ENCODE measurements around the gene CTNNA2. TPM values are rescaled to one million over a fixed set of nuclear protein-coding genes. Genes with fewer than 3 reads are reported as not detected.

The CTNNA2 gene
- total and polyA plus RNA-seq, 2 of the 8 experiments (the other 6 are each of a cell fraction or from before 2014, with no cell fraction given) = 3.9 to 9.0 TPM

GRCh38 chr2:79593237-79593867 lies 80.5 kb downstream of the CTNNA2 start:
- no peak overlapping the region for H2BK20ac ChIP-seq (ENCODE audit: low read length)
- no peak overlapping the region for H4K8ac ChIP-seq (ENCODE audit: extremely low read depth, insufficient read depth, low read length)
- peaks cover 0 to 10% (median 3%) of the 10 kb centered on the region in 4 experiments; a peak in 3 of 7 replicates for H3K4me1 ChIP-seq (replicated peaks in 1 of 4; ENCODE audit: control insufficient read depth in 3 of 4, insufficient read depth in 4 of 4, low read length in 3 of 4)
- H3K9me3 ChIP-seq (ENCODE audit: insufficient read depth in 2 of 2, low read depth in 1 of 2, low read length in 1 of 2) = peaks cover 0 to 5% of the 10 kb centered on the region in 2 experiments; a peak in 2 of 4 replicates
- no peaks in the 10 kb centered on the region for H3K36me3 ChIP-seq (ENCODE audit: control insufficient read depth in 2 of 4, insufficient read depth in 4 of 4, low read length in 3 of 4)
- H3K79me1 ChIP-seq (ENCODE audit: low read depth, low read length) = no peaks in the 10 kb centered on the region
- H2AFZ ChIP-seq (ENCODE audit: low read length) = no peak overlapping the region
- H2AK5ac ChIP-seq (ENCODE audit: low read depth, low read length) = no peak overlapping the region
- no peak overlapping the region for H3K4ac ChIP-seq (replicated peaks; ENCODE audit: insufficient read length, low read depth, low read length)
- no peak overlapping the region for H2BK120ac ChIP-seq (replicated peaks; ENCODE audit: low read depth, low read length)
- TF ChIP-seq MAFK (IDR thresholded peaks at IDR 0.05; ENCODE audit: low read depth, low read length) (peak; percentile 100), BACH1 (IDR thresholded peaks at IDR 0.05; ENCODE audit: low read length) (peak; percentile 63; the same call in 1 of the 2 replicates), CEBPB (IDR thresholded peaks at IDR 0.05; ENCODE audit: low read depth, low read length) (no peak), TAF7 (optimal IDR thresholded peaks at IDR 0.05; ENCODE audit: borderline replicate concordance, low read depth, low read length) (no peak), TBP (IDR thresholded peaks at IDR 0.05; ENCODE audit: low read depth, low read length) (no peak)
- TF ChIP-seq, protein P1, sequence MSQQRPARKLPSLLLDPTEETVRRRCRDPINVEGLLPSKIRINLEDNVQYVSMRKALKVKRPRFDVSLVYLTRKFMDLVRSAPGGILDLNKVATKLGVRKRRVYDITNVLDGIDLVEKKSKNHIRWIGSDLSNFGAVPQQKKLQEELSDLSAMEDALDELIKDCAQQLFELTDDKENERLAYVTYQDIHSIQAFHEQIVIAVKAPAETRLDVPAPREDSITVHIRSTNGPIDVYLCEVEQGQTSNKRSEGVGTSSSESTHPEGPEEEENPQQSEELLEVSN (IDR thresholded peaks at IDR 0.05) = no peak
- H4K20me1 ChIP-seq (replicated peaks in 1 of 2; ENCODE audit: control insufficient read depth in 1 of 2, insufficient read depth in 2 of 2, low read length in 2 of 2) = no peaks in the 10 kb centered on the region
- H3K14ac ChIP-seq (ENCODE audit: insufficient read length) = no peak overlapping the region
- ChIA-PET CTCF (ENCODE audit: partially characterized antibody) (interaction anchor here (0.9 to 1.7 kb wide), 4 partner anchors 13 to 266 kb away, joined by 3 to 6 read pairs (median 4); no protein-coding TSS in a partner anchor), POLR2A (ENCODE audit: partially characterized antibody) (no interaction called here)
- no peak overlapping the region for H4K91ac ChIP-seq (replicated peaks; ENCODE audit: insufficient read length, low read length)
- H3K18ac ChIP-seq (ENCODE audit: extremely low read depth, low read length) = no peak overlapping the region
- no peaks in the 10 kb centered on the region for H3K79me2 ChIP-seq (ENCODE audit: control insufficient read depth in 1 of 2, insufficient read depth in 2 of 2, low read length in 2 of 2)
- H3K4me3 ChIP-seq (ENCODE audit: extremely low read depth in 1 of 4, insufficient read depth in 2 of 4, low read depth in 3 of 4, low read length in 4 of 4) = no peak overlapping the region
- H2BK5ac ChIP-seq (ENCODE audit: low read depth, low read length) = no peak overlapping the region
- H3K56ac ChIP-seq (replicated peaks; ENCODE audit: insufficient read length, low read depth, low read length) = no peak overlapping the region
- no peak for FAIRE-seq
- no peak overlapping the region for H4K5ac ChIP-seq (ENCODE audit: insufficient read length, low read depth, low read length)
- 92% methylated on average over 4 of the region's 4 CpGs; no CpG with 5 or more reads in 1 of the 2 experiments for WGBS, 2 experiments (ENCODE audit: extremely low coverage in 1 of 2, insufficient coverage in 1 of 2, insufficient read length in 1 of 2, insufficient replicate concordance in 2 of 2, low coverage in 1 of 2, low lambda C conversion rate in 2 of 2, missing lambda C conversion rate in 1 of 2)
- no peak overlapping the region for H3K27ac ChIP-seq (ENCODE audit: low read depth, low read length)
- H3K23ac ChIP-seq (ENCODE audit: insufficient read length) = no peak overlapping the region
- no peak overlapping the region for H2BK15ac ChIP-seq (ENCODE audit: low read length)
- no peaks in the 10 kb centered on the region; the same call in 1 of the 2 replicates for H3K23me2 ChIP-seq (ENCODE audit: low read depth, low read length)
- DNase-seq (ENCODE audit: low read depth in 1 of 2, low spot score in 2 of 2) = no peak
- H3K4me2 ChIP-seq (ENCODE audit: insufficient read depth in 1 of 2, low read depth in 2 of 2, low read length in 2 of 2) = no peak overlapping the region
- H3K27me3 ChIP-seq (replicated peaks in 1 of 4; ENCODE audit: control insufficient read depth in 3 of 4, extremely low read depth in 1 of 4, insufficient read depth in 3 of 4, low read length in 3 of 4) = no peaks in the 10 kb centered on the region
- 0 out of 2 replicates have a peak overlapping the region, but pooled peaks have one; percentile 53 for H2BK12ac ChIP-seq (ENCODE audit: low read depth, low read length)
- no peak overlapping the region for H3K9ac ChIP-seq (replicated peaks in 1 of 4; ENCODE audit: extremely low read depth in 1 of 4, low read depth in 3 of 4, low read length in 3 of 4)

Data from H1 (cell line).